Neural progenitor cell (in vitro differentiated cells): Measurements from ENCODE around the gene IQCH. TPM values are rescaled to one million over a fixed set of nuclear protein-coding genes. Genes with fewer than 3 reads are reported as not detected.

Experiments
- DNase-seq: peaks from one replicate; pipeline ENCODE4 v3.0.0-alpha.2; 2016; ENCODE audit warnings: low spot score
- H2AFZ ChIP-seq: fragments of 200-600 bp; sonication (generic); replicated peaks from 2 replicates; pipeline ENCODE4 v1.6.1; 2016; ENCODE audit warnings: antibody characterized with exemption
- H3F3A ChIP-seq: fragments of 200-600 bp; sonication (generic); 2 replicates; pipeline ENCODE4 v1.6.1; 2016; ENCODE audit warnings: antibody characterized with exemption, low read depth
- H3K27ac ChIP-seq: fragments of 200-600 bp; sonication (generic); 2 replicates; pipeline ENCODE4 v1.5.1; 2016; ENCODE audit warnings: mild to moderate bottlenecking
- H3K27me3 ChIP-seq: fragments of 200-600 bp; sonication (generic); 2 replicates; pipeline ENCODE4 v1.6.1; 2016; ENCODE audit warnings: mild to moderate bottlenecking, moderate library complexity
- H3K36me3 ChIP-seq: fragments of 200-600 bp; sonication (generic); 2 replicates; pipeline ENCODE4 v1.5.1; 2016
- H3K4me1 ChIP-seq: fragments of 200-600 bp; sonication (generic); 2 replicates; pipeline ENCODE4 v1.6.1; 2016; ENCODE audit warnings: mixed run types
- H3K4me2 ChIP-seq: fragments of 200-600 bp; sonication (generic); 2 replicates; pipeline ENCODE4 v1.6.1; 2016
- H3K4me3 ChIP-seq: fragments of 200-600 bp; sonication (generic); 2 replicates; pipeline ENCODE4 v1.5.1; 2016
- H3K79me2 ChIP-seq: fragments of 200-600 bp; sonication (generic); 2 replicates; pipeline ENCODE4 v1.6.1; 2016; ENCODE audit warnings: low read depth
- H3K9ac ChIP-seq: fragments of 200-600 bp; sonication (generic); 2 replicates; pipeline ENCODE4 v1.6.1; 2016
- H3K9me3 ChIP-seq: fragments of 200-600 bp; sonication (generic); 2 replicates; pipeline ENCODE4 v1.5.1; 2016; ENCODE audit warnings: low read depth
- H4K20me1 ChIP-seq: fragments of 200-600 bp; sonication (generic); 2 replicates; pipeline ENCODE4 v1.6.1; 2016; ENCODE audit warnings: low read depth
- H3K27ac Mint-ChIP-seq: 3 replicates; pipeline ENCODE4 v1.8.0; 2021; ENCODE audit warnings: mixed read lengths
- H3K27me3 Mint-ChIP-seq: 2 replicates; pipeline ENCODE4 v1.8.0; 2022; ENCODE audit warnings: low read depth, mild to moderate bottlenecking, inconsistent platforms, moderate library complexity, mixed read lengths; ENCODE audit not compliant: insufficient read depth
- H3K36me3 Mint-ChIP-seq: 3 replicates; pipeline ENCODE4 v1.8.0; 2021; ENCODE audit warnings: mixed read lengths
- H3K4me1 Mint-ChIP-seq: 3 replicates; pipeline ENCODE4 v1.8.0; 2021; ENCODE audit warnings: mixed read lengths
- H3K4me3 Mint-ChIP-seq: 3 replicates; pipeline ENCODE4 v1.8.0; 2021; ENCODE audit warnings: mild to moderate bottlenecking, moderate library complexity, mixed read lengths
- H3K9me3 Mint-ChIP-seq: 3 replicates; pipeline ENCODE4 v1.8.0; 2020; ENCODE audit warnings: mixed read lengths
- CTCF ChIP-seq: fragments of 200-600 bp; sonication (generic); IDR thresholded peaks from 2 replicates; pipeline ENCODE4 v1.5.1; 2017; ENCODE audit warnings: antibody characterized with exemption, mild to moderate bottlenecking
- EZH2 ChIP-seq: fragments of 200-600 bp; sonication (generic); IDR thresholded peaks from 2 replicates; pipeline ENCODE4 v1.6.1; 2017; ENCODE audit warnings: antibody characterized with exemption, mild to moderate bottlenecking, moderate library complexity
- EZH2phosphoT487 ChIP-seq: fragments of 200-600 bp; sonication (generic); IDR thresholded peaks from 2 replicates; pipeline ENCODE4 v1.6.1; 2017; ENCODE audit warnings: antibody characterized with exemption
- total RNA-seq: library from RNA; depleted of rRNA; stranded (reverse); fragments of >200 nt; gene quantifications from 2 replicates; pipeline ENCODE4 v1.2.3, GENCODE V29; 2015; ENCODE audit warnings: low replicate concordance

IQCH gene
- total RNA-seq, 1 donor from 2014 or later = 21.0 TPM

DNA sequence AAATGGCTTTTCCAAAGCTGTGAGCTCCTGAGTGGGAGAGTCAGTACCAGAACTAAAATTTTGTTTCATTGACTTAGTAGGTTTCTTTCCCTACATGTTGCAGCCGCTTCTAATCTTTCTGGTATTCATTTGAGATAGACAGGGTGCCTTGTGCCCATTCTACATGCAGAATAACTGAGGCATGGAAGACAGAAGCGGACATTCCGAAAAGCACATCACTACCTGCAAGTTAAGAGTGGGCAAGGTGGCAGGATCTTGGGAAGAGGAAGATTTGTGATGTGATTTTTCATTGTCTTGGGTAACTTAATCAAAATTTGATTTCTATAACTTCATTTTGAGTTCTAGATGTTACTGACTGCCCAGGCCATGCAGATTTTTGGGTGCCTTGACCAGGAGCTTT is 289.9 kb downstream of the IQCH start:
- Histone ChIP-seq H3F3A (peaks cover 27% of the 10 kb centered on the region), H3K27ac (no peak overlapping the region), H3K9ac (no peak overlapping the region), H3K36me3 (no peaks in the 10 kb centered on the region), H2AFZ (no peak overlapping the region), H3K79me2 (peaks cover 33% of the 10 kb centered on the region), H3K4me2 (peak overlapping the region; percentile 84), H3K9me3 (no peaks in the 10 kb centered on the region), H3K27me3 (no peaks in the 10 kb centered on the region), H3K4me1 (peaks cover 31% of the 10 kb centered on the region), H4K20me1 (peaks cover 8% of the 10 kb centered on the region), H3K4me3 (no peak overlapping the region)
- peaks cover 3% of the 10 kb centered on the region for H3K36me3 Mint-ChIP-seq
- H3K27ac Mint-ChIP-seq = no peak overlapping the region
- TF ChIP-seq EZH2phosphoT487 = no peak
- TF ChIP-seq CTCF = no peak
- TF ChIP-seq EZH2 = no peak
- no peaks in the 10 kb centered on the region for H3K27me3 Mint-ChIP-seq
- DNase-seq = no peak
- peaks cover 51% of the 10 kb centered on the region for H3K4me1 Mint-ChIP-seq
- H3K9me3 Mint-ChIP-seq = no peaks in the 10 kb centered on the region
- peak overlapping the region; percentile 98 for H3K4me3 Mint-ChIP-seq

- H3K36me3 ChIP-seq = no peaks in the 10 kb centered on the region
- H3F3A ChIP-seq = peaks cover 24% of the 10 kb centered on the region
- no peaks in the 10 kb centered on the region for H3K9me3 ChIP-seq
- peaks cover 42% of the 10 kb centered on the region for H3K79me2 ChIP-seq
- Mint-ChIP-seq H3K9me3 (no peaks in the 10 kb centered on the region), H3K27ac (no peak overlapping the region), H3K36me3 (peaks cover 7% of the 10 kb centered on the region), H3K4me1 (peaks cover 61% of the 10 kb centered on the region), H3K27me3 (no peaks in the 10 kb centered on the region), H3K4me3 (no peak overlapping the region)
- H4K20me1 ChIP-seq = peaks cover 8% of the 10 kb centered on the region
- TF ChIP-seq EZH2 (no peak), CTCF (no peak), EZH2phosphoT487 (no peak)
- no peak overlapping the region for H3K27ac ChIP-seq
- H3K4me1 ChIP-seq = peaks cover 41% of the 10 kb centered on the region
- H3K9ac ChIP-seq = no peak overlapping the region
- H3K4me3 ChIP-seq = no peak overlapping the region
- H2AFZ ChIP-seq = no peak overlapping the region
- H3K4me2 ChIP-seq = no peak overlapping the region
- DNase-seq = no peak
- no peaks in the 10 kb centered on the region for H3K27me3 ChIP-seq
These were observed 291.3 kb downstream of the IQCH start for GRCh38 chr15:67545864-67546263.

- Histone ChIP-seq H3K9me3 (no peaks in the 10 kb centered on the region), H3K4me3 (no peak overlapping the region), H3K4me1 (peaks cover 41% of the 10 kb centered on the region), H3K4me2 (no peak overlapping the region), H4K20me1 (peaks cover 8% of the 10 kb centered on the region), H3K27ac (no peak overlapping the region), H3K9ac (no peak overlapping the region), H3F3A (peaks cover 24% of the 10 kb centered on the region), H3K79me2 (peaks cover 49% of the 10 kb centered on the region), H3K36me3 (peaks cover 4% of the 10 kb centered on the region), H2AFZ (no peak overlapping the region), H3K27me3 (no peaks in the 10 kb centered on the region)
- TF ChIP-seq EZH2phosphoT487 (no peak), CTCF (no peak), EZH2 (no peak)
- H3K27me3 Mint-ChIP-seq = no peaks in the 10 kb centered on the region
- H3K27ac Mint-ChIP-seq = no peak overlapping the region
- peaks cover 7% of the 10 kb centered on the region for H3K36me3 Mint-ChIP-seq
- DNase-seq = no peak
- peaks cover 50% of the 10 kb centered on the region for H3K4me1 Mint-ChIP-seq
- no peak overlapping the region for H3K4me3 Mint-ChIP-seq
- no peaks in the 10 kb centered on the region for H3K9me3 Mint-ChIP-seq
These were observed 292.5 kb downstream of the IQCH start for GRCh38 chr15:67547064-67547463.
